Hepatocyte (in vitro differentiated cells): Measurements from ENCODE around the gene TPSB2. TPM values are rescaled to one million over a fixed set of nuclear protein-coding genes. Genes with fewer than 3 reads are reported as not detected.
A peak's percentile ranks its signal among the peaks of the same experiment; 100 is the strongest.
"Not testable (repeated sequence)": the region's sequence is repeated elsewhere in the genome, so short reads cannot be mapped to it uniquely, and the experiment has no call there.

Experiments
- DNase-seq: peaks from one replicate; pipeline ENCODE4 v3.0.0-alpha.2; 2016; ENCODE audit warnings: low spot score
- H2AFZ ChIP-seq: fragments of 200-600 bp; sonication (generic); 2 replicates; pipeline ENCODE4 v1.6.0; 2016; ENCODE audit warnings: antibody characterized with exemption, mild to moderate bottlenecking
- H3K27ac ChIP-seq: fragments of 200-600 bp; sonication (generic); 2 replicates; pipeline ENCODE4 v1.5.1; 2016; ENCODE audit warnings: mild to moderate bottlenecking
- H3K27me3 ChIP-seq: fragments of 200-600 bp; sonication (generic); 2 replicates; pipeline ENCODE4 v1.6.1; 2016
- H3K36me3 ChIP-seq: fragments of 200-600 bp; sonication (generic); replicated peaks from 2 replicates; pipeline ENCODE4 v1.5.1; 2016; ENCODE audit warnings: low read depth; ENCODE audit not compliant: insufficient read depth
- H3K4me1 ChIP-seq: fragments of 200-600 bp; sonication (generic); 2 replicates; pipeline ENCODE4 v1.5.1; 2016; ENCODE audit warnings: mild to moderate bottlenecking, moderate library complexity; ENCODE audit not compliant: insufficient read depth
- H3K4me2 ChIP-seq: fragments of 200-600 bp; sonication (generic); 2 replicates; pipeline ENCODE4 v1.6.0; 2016
- H3K4me3 ChIP-seq: fragments of 200-600 bp; sonication (generic); 2 replicates; pipeline ENCODE4 v1.5.1; 2016; ENCODE audit warnings: mild to moderate bottlenecking
- H3K79me2 ChIP-seq: fragments of 200-600 bp; sonication (generic); 2 replicates; pipeline ENCODE4 v1.6.0; 2017; ENCODE audit warnings: mild to moderate bottlenecking
- H3K9me2 ChIP-seq: fragments of 200-600 bp; sonication (generic); replicated peaks from 2 replicates; pipeline ENCODE4 v1.6.0; 2017; ENCODE audit warnings: mild to moderate bottlenecking; ENCODE audit not compliant: insufficient read depth
- H3K9me3 ChIP-seq: fragments of 200-600 bp; sonication (generic); 2 replicates; pipeline ENCODE4 v1.5.1; 2016; ENCODE audit warnings: low read depth, mild to moderate bottlenecking
- H4K20me1 ChIP-seq: fragments of 200-600 bp; sonication (generic); 2 replicates; pipeline ENCODE4 v1.6.0; 2016; ENCODE audit warnings: mild to moderate bottlenecking; ENCODE audit not compliant: insufficient read depth, poor library complexity, severe bottlenecking
- CTCF ChIP-seq: fragments of 200-600 bp; sonication (generic); IDR thresholded peaks from 2 replicates; pipeline ENCODE4 v1.5.1; 2016; ENCODE audit warnings: antibody characterized with exemption, mild to moderate bottlenecking; ENCODE audit not compliant: poor library complexity
- EZH2 ChIP-seq: fragments of 200-600 bp; sonication (generic); IDR thresholded peaks from 2 replicates; pipeline ENCODE4 v1.6.1; 2016; ENCODE audit warnings: antibody characterized with exemption, mild to moderate bottlenecking, borderline replicate concordance
- EZH2phosphoT487 ChIP-seq: fragments of 200-600 bp; sonication (generic); IDR thresholded peaks from one replicate; pipeline ENCODE4 v1.6.1; 2018; ENCODE audit warnings: antibody characterized with exemption, mild to moderate bottlenecking, low read depth, moderate library complexity; ENCODE audit not compliant: unreplicated experiment, severe bottlenecking
- WGBS: methylation state at CpG from one replicate; pipeline ENCODE4 v1.1.6; 2016; ENCODE audit warnings: low lambda C conversion rate; ENCODE audit errors: missing lambda C conversion rate; 5-methylcytosine and 5-hydroxymethylcytosine counted together
- polyA plus RNA-seq: library from polyadenylated mRNA; unstranded; fragments of >200 nt; fragmentation: Nextera tagmentation; extraction: Ambion mirVana; gene quantifications from 2 replicates; pipeline ENCODE4 v1.2.1, GENCODE V29; 2016
- total RNA-seq: library from RNA; depleted of rRNA; stranded (reverse); fragments of >200 nt; gene quantifications from 2 replicates; pipeline ENCODE4 v1.2.3, GENCODE V29; 2014

Gene TPSB2
- total and polyA plus RNA-seq, 2 experiments from 2014 or later, result not detected

GRCh38 chr16:1245452-1246020 lies 15.6 kb upstream of the TPSB2 start:
- H3K9me3 ChIP-seq, result no peaks in the 10 kb centered on the region
- no peaks in the 10 kb centered on the region for H4K20me1 ChIP-seq
- no peaks in the 10 kb centered on the region for H3K79me2 ChIP-seq
- H3K4me3 ChIP-seq, result no peak overlapping the region
- no peak overlapping the region for H3K27ac ChIP-seq
- H3K9me2 ChIP-seq, result no peaks in the 10 kb centered on the region
- 80% methylated on average over 22 of the region's 22 CpGs for WGBS
- no peaks in the 10 kb centered on the region for H3K36me3 ChIP-seq
- no peak overlapping the region for H2AFZ ChIP-seq
- H3K4me2 ChIP-seq, result no peak overlapping the region
- TF ChIP-seq CTCF (no peak), EZH2 (no peak), EZH2phosphoT487 (no peak)
- no peaks in the 10 kb centered on the region for H3K27me3 ChIP-seq
- no peak for DNase-seq
- H3K4me1 ChIP-seq, result no peaks in the 10 kb centered on the region

- Histone ChIP-seq H3K27ac (no peak overlapping the region), H3K4me2 (no peak overlapping the region)
Observed at GRCh38 chr16:1244881-1245280, 14.9 kb upstream of the TPSB2 start.

GRCh38 chr16:1243907-1244850 lies 14.2 kb upstream of the TPSB2 start:
- DNase-seq, result peak; percentile 14
- H3K27me3 ChIP-seq, H3K9me3 ChIP-seq, H3K79me2 ChIP-seq, H3K4me2 ChIP-seq, H4K20me1 ChIP-seq, H3K4me1 ChIP-seq, H3K4me3 ChIP-seq, H3K9me2 ChIP-seq, H3K36me3 ChIP-seq, H3K27ac ChIP-seq, H2AFZ ChIP-seq: not testable (repeated sequence)
- 87% methylated on average over 24 of the region's 32 CpGs for WGBS

More at GRCh38 chr16:1244881-1245280, 14.9 kb upstream of the TPSB2 start:
- H3K9me2 ChIP-seq, result no peaks in the 10 kb centered on the region
- no peaks in the 10 kb centered on the region for H3K9me3 ChIP-seq
- TF ChIP-seq EZH2phosphoT487 (no peak), CTCF (no peak)
- H3K27me3 ChIP-seq, result no peaks in the 10 kb centered on the region
- no peaks in the 10 kb centered on the region for H3K4me1 ChIP-seq
- DNase-seq, result no peak
- no peaks in the 10 kb centered on the region for H4K20me1 ChIP-seq
- no peak overlapping the region for H3K4me3 ChIP-seq
- H2AFZ ChIP-seq, result no peak overlapping the region
- WGBS, result 94% methylated on average over 12 of the region's 12 CpGs
- H3K36me3 ChIP-seq, result no peaks in the 10 kb centered on the region
- H3K79me2 ChIP-seq, result no peaks in the 10 kb centered on the region

- not testable (repeated sequence) for H3K79me2 ChIP-seq, H3K4me2 ChIP-seq, DNase-seq, H3K4me3 ChIP-seq, H2AFZ ChIP-seq, H4K20me1 ChIP-seq, H3K9me2 ChIP-seq, H3K27ac ChIP-seq, H3K9me3 ChIP-seq, H3K27me3 ChIP-seq, H3K36me3 ChIP-seq, H3K4me1 ChIP-seq
- 61% methylated on average over 7 of the region's 11 CpGs for WGBS
Observed at GRCh38 chr16:1243363-1243762, 13.4 kb upstream of the TPSB2 start.

- WGBS, result 89% methylated on average over 8 of the region's 15 CpGs
- not testable (repeated sequence) for H3K9me2 ChIP-seq, H3K4me1 ChIP-seq, H3K79me2 ChIP-seq, H2AFZ ChIP-seq, H3K36me3 ChIP-seq, DNase-seq, H3K27me3 ChIP-seq, H3K27ac ChIP-seq, H4K20me1 ChIP-seq, H3K4me2 ChIP-seq, H3K4me3 ChIP-seq, H3K9me3 ChIP-seq
Observed at GRCh38 chr16:1241081-1241480, 11.1 kb upstream of the TPSB2 start.

- WGBS, result no CpG with 5 or more reads among the region's 12 CpGs
- not testable (repeated sequence) for H4K20me1 ChIP-seq, H3K27ac ChIP-seq
Observed at GRCh38 chr16:1240436-1240835, 10.5 kb upstream of the TPSB2 start, which contains the start of gene TPSAB1. Gene TPSAB1, plus strand, starts transcription at chr16:1240705. Its CDS starts 234 bp downstream, at chr16:1240939.

GRCh38 chr16:1239575-1239974 lies 9.6 kb upstream of the TPSB2 start:
- H3K9me2 ChIP-seq, H3K27ac ChIP-seq, H3K4me2 ChIP-seq, H2AFZ ChIP-seq, H3K4me3 ChIP-seq, H4K20me1 ChIP-seq, H3K79me2 ChIP-seq, H3K36me3 ChIP-seq, H3K9me3 ChIP-seq, H3K27me3 ChIP-seq, H3K4me1 ChIP-seq, DNase-seq: not testable (repeated sequence)
- 88% methylated on average over 1 of the region's 9 CpGs for WGBS

More at GRCh38 chr16:1240436-1240835, 10.5 kb upstream of the TPSB2 start, which contains the start of gene TPSAB1:
- not testable (repeated sequence) for H3K4me3 ChIP-seq, H3K4me1 ChIP-seq, H3K79me2 ChIP-seq, H3K9me3 ChIP-seq, H3K27me3 ChIP-seq, H3K4me2 ChIP-seq, H3K36me3 ChIP-seq, H2AFZ ChIP-seq, H3K9me2 ChIP-seq, DNase-seq
